GM10248 (cell line): ENCODE data around the gene CALD1.

Source experiments
- CTCF ChIA-PET: fragments of 300-600 bp; sonication (Branson Sonifier 250); formaldehyde crosslinking; extraction: SDS; loops from one replicate; lab custom pipeline; 2021; ENCODE audit warnings: antibody characterized with exemption; lab: Yijun Ruan, JAX
- POLR2A ChIA-PET: fragments of 350-650 bp; sonication (Branson Sonifier 250); formaldehyde crosslinking; extraction: SDS; loops from one replicate; lab custom pipeline; 2020; ENCODE audit warnings: antibody characterized with exemption; lab: Yijun Ruan, JAX
- DNase-seq: peaks from one replicate; pipeline ENCODE4 v3.0.0; 2012; ENCODE audit errors: extremely low spot score
- TF ChIP-seq, protein P1 (sequence below): IDR thresholded peaks from 2 replicates; pipeline ENCODE4 v1.5.1; 2012; ENCODE audit warnings: mild to moderate bottlenecking, low read depth; ENCODE audit errors: extremely low read depth, missing control alignments, control extremely low read depth

The CALD1 gene

DNA sequence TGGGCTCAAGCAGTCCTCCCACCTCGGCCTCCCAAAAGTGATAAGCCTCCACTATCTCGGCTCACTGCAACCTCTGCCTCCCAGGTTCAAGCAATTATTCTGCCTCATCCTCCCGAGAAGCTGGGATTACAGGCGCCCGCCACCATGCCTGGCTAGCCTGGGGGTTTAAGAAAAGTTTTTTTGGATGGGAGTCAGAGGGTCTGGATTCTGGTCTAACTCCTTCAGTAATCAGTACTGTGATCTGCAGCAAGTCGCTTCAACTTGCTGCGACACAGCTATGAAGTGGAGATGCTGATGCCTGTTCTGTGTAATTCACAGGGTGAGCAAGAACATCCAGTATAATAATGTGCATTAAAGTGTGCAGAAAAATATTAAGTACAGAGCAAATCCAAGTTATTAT is 118.5 kb downstream of the CALD1 start:
- ChIA-PET POLR2A (no interaction called here), CTCF (interaction anchor here (1.4 kb wide), 1 partner anchor 57 kb away, joined by 3 read pairs; no protein-coding TSS in a partner anchor)
- DNase-seq: no peak
- TF ChIP-seq, protein P1, sequence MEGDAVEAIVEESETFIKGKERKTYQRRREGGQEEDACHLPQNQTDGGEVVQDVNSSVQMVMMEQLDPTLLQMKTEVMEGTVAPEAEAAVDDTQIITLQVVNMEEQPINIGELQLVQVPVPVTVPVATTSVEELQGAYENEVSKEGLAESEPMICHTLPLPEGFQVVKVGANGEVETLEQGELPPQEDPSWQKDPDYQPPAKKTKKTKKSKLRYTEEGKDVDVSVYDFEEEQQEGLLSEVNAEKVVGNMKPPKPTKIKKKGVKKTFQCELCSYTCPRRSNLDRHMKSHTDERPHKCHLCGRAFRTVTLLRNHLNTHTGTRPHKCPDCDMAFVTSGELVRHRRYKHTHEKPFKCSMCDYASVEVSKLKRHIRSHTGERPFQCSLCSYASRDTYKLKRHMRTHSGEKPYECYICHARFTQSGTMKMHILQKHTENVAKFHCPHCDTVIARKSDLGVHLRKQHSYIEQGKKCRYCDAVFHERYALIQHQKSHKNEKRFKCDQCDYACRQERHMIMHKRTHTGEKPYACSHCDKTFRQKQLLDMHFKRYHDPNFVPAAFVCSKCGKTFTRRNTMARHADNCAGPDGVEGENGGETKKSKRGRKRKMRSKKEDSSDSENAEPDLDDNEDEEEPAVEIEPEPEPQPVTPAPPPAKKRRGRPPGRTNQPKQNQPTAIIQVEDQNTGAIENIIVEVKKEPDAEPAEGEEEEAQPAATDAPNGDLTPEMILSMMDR: no peak

DNA sequence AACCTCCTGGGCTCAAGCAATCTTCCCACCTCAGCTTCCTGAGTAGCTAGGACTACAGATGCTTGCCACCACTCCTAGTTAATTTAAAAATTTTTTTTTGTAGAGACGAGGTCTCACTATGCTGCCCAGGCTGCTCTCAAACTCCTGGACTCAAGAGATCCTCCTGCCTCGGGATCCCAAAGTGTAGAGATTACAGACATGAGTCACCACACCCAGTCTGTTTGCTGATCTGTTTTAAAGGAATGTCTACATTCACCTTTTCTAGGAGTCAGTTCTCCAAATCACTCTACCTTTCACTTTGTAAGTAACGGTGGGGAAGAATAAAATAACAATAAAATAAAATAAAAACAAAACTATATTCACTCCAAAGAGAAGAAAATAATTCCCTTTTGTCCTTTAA is 120.3 kb downstream of the CALD1 start:
- no peak for DNase-seq
- TF ChIP-seq, protein P1: no peak
- CTCF ChIA-PET: interaction anchor here (1.4 to 1.6 kb wide), 2 partner anchors 10 to 26 kb away, joined by 4 read pairs; no protein-coding TSS in a partner anchor
- POLR2A ChIA-PET: interaction anchor here (0.7 kb wide), 1 partner anchor 174 kb away, joined by 6 read pairs; no protein-coding TSS in a partner anchor

DNA sequence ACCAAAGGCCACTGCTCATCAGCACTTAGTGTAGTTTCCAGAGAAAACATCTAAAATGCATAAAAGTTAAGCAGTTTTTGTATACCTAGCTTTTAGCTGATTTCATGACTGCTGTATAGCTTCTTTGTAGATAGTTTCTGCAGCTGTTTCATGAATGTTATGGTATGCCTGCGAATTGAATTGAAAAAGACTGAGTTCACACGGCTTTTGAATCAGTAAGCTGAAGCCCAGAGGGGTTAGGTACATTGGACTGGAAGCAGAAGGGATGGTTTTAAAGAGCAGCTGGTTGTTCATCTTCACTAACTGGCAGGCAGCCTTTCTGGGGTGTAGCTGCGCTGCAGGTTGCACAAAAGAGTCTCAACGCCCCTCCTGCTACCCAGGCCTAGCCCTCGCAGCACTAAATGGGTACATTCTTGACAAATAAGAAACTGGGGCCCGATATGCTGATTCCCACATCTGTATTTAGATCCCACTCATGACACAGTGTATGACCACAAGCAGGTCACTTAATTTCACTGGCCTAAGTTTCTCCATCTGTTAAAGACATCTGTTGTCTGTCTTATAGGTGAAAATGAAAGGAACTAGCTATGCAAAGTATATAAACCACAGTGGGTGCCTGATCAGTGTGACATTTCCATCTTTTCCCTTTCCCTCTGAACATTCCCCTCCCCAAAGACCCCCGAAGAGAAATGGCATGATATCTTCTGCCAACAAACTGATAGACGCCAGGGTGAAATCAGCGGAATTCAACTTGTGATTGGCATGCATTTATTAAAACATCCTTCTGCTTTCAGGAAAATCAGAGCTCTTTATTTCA is 120.9 kb downstream of the CALD1 start:
- ChIA-PET POLR2A (no interaction called here), CTCF (interaction anchor here (0.9 to 1.8 kb wide), 8 partner anchors 11 to 468 kb away, joined by 3 to 4 read pairs (median 4); partner anchors contain the start of gene CYREN)
- peak; percentile 26 for DNase-seq
- TF ChIP-seq, protein P1: no peak

DNA sequence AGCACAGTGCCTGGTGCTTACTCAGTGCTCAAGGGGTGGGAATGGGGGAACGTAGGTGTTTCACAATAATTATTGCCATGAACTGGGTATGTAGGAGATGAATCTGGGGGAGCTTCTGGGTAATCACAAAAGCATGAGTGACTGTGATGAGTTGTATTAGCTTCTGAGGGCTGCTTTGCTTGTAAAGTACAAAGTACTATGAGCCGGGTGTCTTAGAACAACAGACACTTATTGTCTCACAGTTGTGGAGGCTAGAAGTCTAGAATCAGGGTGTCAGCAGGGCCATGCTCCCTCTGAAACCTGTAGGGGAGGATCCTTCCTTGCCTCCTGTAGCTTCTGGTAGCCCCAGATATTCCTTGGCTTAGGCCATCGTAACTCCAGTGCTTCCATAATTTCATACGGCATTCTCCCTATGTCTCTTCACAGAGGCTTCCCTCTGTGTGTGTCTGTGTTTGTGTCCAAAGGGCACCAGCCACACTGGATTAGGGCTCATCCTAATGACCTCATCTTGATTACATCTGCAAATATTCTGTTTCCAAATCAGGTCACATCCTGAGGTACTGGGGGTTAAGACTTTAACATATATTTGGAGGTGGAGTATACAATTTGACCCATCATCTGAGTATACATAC is 122.1 kb downstream of the CALD1 start:
- POLR2A ChIA-PET: no interaction called here
- TF ChIP-seq, protein P1: no peak
- DNase-seq: no peak
- CTCF ChIA-PET: interaction anchor here (1.4 to 1.8 kb wide), 8 partner anchors 9 to 269 kb away, joined by 3 to 4 read pairs (median 4); partner anchors contain the start of gene CYREN

DNA sequence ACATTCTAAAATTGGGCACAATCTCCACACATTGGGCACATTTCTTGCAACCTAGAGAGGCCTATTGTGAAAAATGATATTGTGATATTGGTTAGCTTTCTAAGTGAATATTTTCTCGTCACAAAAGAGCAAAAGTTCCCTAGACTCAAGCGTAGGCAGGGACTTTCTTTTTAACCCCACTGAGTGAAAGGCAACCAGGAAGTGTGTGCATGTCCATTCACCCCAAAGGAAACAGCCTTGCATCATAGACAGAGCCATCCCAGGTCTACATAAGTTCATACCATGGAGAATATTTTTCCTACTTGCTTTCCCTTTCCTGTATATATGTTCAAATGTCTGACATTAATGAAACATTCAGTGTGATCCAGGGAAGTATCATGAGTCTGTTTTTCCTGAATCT is 122.6 kb downstream of the CALD1 start:
- ChIA-PET CTCF (interaction anchor here (1.5 to 1.8 kb wide), 4 partner anchors 9 to 269 kb away, joined by 3 to 4 read pairs (median 4); partner anchors contain the start of gene CYREN), POLR2A (no interaction called here)
- DNase-seq: no peak
- TF ChIP-seq, protein P1: no peak

DNA sequence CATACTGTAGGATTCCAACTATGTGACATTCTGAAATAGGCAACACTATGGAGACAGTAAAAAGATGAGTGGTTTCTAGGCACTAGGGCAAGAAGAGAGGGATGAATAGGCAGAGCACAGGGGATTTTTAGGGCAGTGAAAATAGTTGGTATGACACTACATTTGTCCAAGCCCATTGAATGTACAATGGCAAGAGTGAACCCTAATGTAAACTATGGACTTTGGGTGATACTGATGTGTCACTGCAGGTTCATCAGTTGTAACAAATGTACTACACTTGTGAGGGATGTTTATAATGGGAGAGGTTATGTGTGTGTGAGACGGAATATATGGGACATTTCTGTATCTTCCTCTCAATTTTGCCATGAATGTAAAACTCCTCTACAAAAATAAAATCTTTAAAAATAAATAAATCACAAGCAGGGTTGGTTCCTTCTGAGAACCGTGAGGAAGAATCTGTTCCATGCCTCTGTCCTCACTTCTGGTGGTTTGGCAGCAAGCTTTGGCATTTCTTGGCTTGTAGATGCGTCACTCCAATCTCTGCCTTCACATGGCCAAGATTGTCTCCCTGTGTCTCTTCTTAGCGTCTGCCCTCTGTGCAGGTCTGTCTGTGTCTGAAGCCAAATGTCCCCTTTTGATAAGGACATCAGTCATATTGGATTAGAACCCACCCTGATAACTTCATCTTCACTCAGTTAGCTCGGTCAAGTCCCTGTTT is 123.8 kb downstream of the CALD1 start:
- ChIA-PET CTCF (interaction anchor here (1.7 to 1.8 kb wide), 2 partner anchors 10 to 43 kb away, joined by 4 read pairs; no protein-coding TSS in a partner anchor), POLR2A (no interaction called here)
- no peak for DNase-seq
- TF ChIP-seq, protein P1: no peak
